K562 (cell line): ENCODE results near the gene SLC4A3. TPM values are rescaled to one million over a fixed set of nuclear protein-coding genes. Genes with fewer than 3 reads are reported as not detected.
A peak's percentile ranks its signal among the peaks of the same experiment; 100 is the strongest.

Experiments used
- ARHGAP35 ChIP-seq: fragments of 450-650 bp; IDR thresholded peaks from 2 replicates; pipeline ENCODE4 v1.6.1; 2018; ENCODE audit not compliant: partially characterized antibody
- CTBP1 ChIP-seq: fragments of 450-650 bp; IDR thresholded peaks from 2 replicates; pipeline ENCODE4 v1.6.1; 2016; ENCODE audit warnings: borderline replicate concordance
- DACH1 ChIP-seq: fragments of 450-650 bp; IDR thresholded peaks from 2 replicates; pipeline ENCODE4 v1.6.1; 2018; ENCODE audit not compliant: partially characterized antibody
- DMBX1 ChIP-seq: fragments of 250-450 bp; sonication (Bioruptor Pico); IDR thresholded peaks from 2 replicates; pipeline ENCODE4 v1.8.0; 2022; ENCODE audit warnings: inconsistent platforms, mild to moderate bottlenecking, moderate library complexity, borderline replicate concordance
- DPF2 ChIP-seq: fragments of 450-650 bp; IDR thresholded peaks from 2 replicates; pipeline ENCODE4 v1.6.1; 2016
- ELK3 ChIP-seq: fragments of 450-650 bp; formaldehyde crosslinking; IDR thresholded peaks from 2 replicates; pipeline ENCODE4 v1.4.0; 2020; ENCODE audit warnings: mild to moderate bottlenecking
- EP400 ChIP-seq: fragments of 450-650 bp; IDR thresholded peaks from 2 replicates; pipeline ENCODE4 v1.6.1; 2017; ENCODE audit warnings: antibody characterized with exemption, mild to moderate bottlenecking, moderate library complexity
- FOXO4 ChIP-seq: fragments of 450-650 bp; formaldehyde crosslinking; IDR thresholded peaks from 2 replicates; pipeline ENCODE4 v1.4.0; 2020; ENCODE audit warnings: mild to moderate bottlenecking, moderate library complexity
- HSF4 ChIP-seq: fragments of 250-450 bp; sonication (Bioruptor Pico); IDR thresholded peaks from 2 replicates; pipeline ENCODE4 v2.1.2; 2022; ENCODE audit warnings: mild to moderate bottlenecking, moderate library complexity, borderline replicate concordance
- KAT7 ChIP-seq: sonication (generic); formaldehyde crosslinking; IDR thresholded peaks from 2 replicates; pipeline ENCODE4 v1.8.0; 2022; ENCODE audit warnings: missing genetic modification reagents, mild to moderate bottlenecking, borderline replicate concordance
- KLF13 ChIP-seq: fragments of 450-650 bp; IDR thresholded peaks from 2 replicates; pipeline ENCODE4 v1.6.1; 2016; ENCODE audit warnings: missing genetic modification characterization, low read depth, mild to moderate bottlenecking, missing compliant biosample characterization, moderate library complexity, borderline replicate concordance
- NFRKB ChIP-seq: fragments of 450-650 bp; IDR thresholded peaks from 2 replicates; pipeline ENCODE4 v1.6.1; 2016; ENCODE audit warnings: low read depth
- NONO ChIP-seq, 2 experiments: fragments of 200-400 bp in 1 of 2; fragments of 450-650 bp in 1 of 2; formaldehyde crosslinking in 1 of 2; IDR thresholded peaks; 2 replicates each; pipeline ENCODE4 v1.6.1; 2017; ENCODE audit warnings: low read depth in 2 of 2, mild to moderate bottlenecking in 2 of 2, moderate library complexity in 2 of 2, low read length in 1 of 2
- RBBP5 ChIP-seq: fragments of 200-600 bp; sonication (generic); IDR thresholded peaks from 2 replicates; pipeline ENCODE4 v1.6.1; 2012; ENCODE audit warnings: borderline replicate concordance, mild to moderate bottlenecking, low read length, control low read depth, inconsistent platforms; ENCODE audit not compliant: insufficient read depth, poor library complexity, severe bottlenecking
- ZBTB11 ChIP-seq, 3 experiments: fragments of 200-800 bp in 1 of 3; fragments of 250-450 bp in 1 of 3; fragments of 450-650 bp in 1 of 3; sonication (Bioruptor Pico) in 1 of 3; sonication (Bioruptor generic) in 1 of 3; formaldehyde crosslinking in 1 of 3; IDR thresholded peaks; 2 replicates each; pipeline versions ENCODE4 v1.6.1 to v1.8.0; 2016 to 2022; ENCODE audit warnings: mild to moderate bottlenecking in 2 of 3, missing genetic modification characterization in 2 of 3, missing compliant biosample characterization in 1 of 3, moderate library complexity in 1 of 3
- ZNF23 ChIP-seq: fragments of 250-450 bp; sonication (Bioruptor Pico); IDR thresholded peaks from 2 replicates; pipeline ENCODE4 v1.4.0; 2020; ENCODE audit warnings: mild to moderate bottlenecking
- ZNF232 ChIP-seq: sonication (generic); formaldehyde crosslinking; IDR thresholded peaks from 2 replicates; pipeline ENCODE4 v1.8.0; 2022; ENCODE audit warnings: mild to moderate bottlenecking, missing genetic modification reagents
- ZNF263 ChIP-seq: sonication (generic); formaldehyde crosslinking; IDR thresholded peaks from 2 replicates; pipeline ENCODE4 v1.8.0; 2022; ENCODE audit warnings: mild to moderate bottlenecking, missing genetic modification reagents, borderline replicate concordance
- ZNF507 ChIP-seq: conservative IDR thresholded peaks from 2 replicates; pipeline ENCODE4 v1.6.1; 2017; ENCODE audit warnings: missing genetic modification characterization, missing compliant biosample characterization
- ZNF57 ChIP-seq: fragments of 450-650 bp; formaldehyde crosslinking; IDR thresholded peaks from 2 replicates; pipeline ENCODE4 v1.4.0; 2020; ENCODE audit warnings: mild to moderate bottlenecking, moderate library complexity
- polyA plus RNA-seq, 8 experiments: library from polyadenylated mRNA; depleted of rRNA in 4 of 8; stranded (reverse) in 5 of 8; unstranded in 3 of 8; fragments of >200 nt; fragmentation: Nextera tagmentation in 2 of 8; fragmentation: Illumina TruSeq in 1 of 8; extraction: Ambion mirVana in 2 of 8; extraction: Trizol in 1 of 8; gene quantifications; 2 replicates each; pipeline versions ENCODE4 v1.2.1 to v1.2.3, GENCODE V29; 2011 to 2014; ENCODE audit warnings: inconsistent platforms in 1 of 8, missing spikeins in 1 of 8
- total RNA-seq, 7 experiments: library from RNA; depleted of rRNA in 6 of 7; stranded (reverse); fragments of >200 nt in 6 of 7; fragmentation: Illumina TruSeq in 2 of 7; extraction: Trizol in 2 of 7; gene quantifications; 2 replicates each; pipeline versions ENCODE4 v1.2.1 to v1.2.3, GENCODE V29; 2011 to 2021; ENCODE audit warnings: low replicate concordance in 1 of 7

Gene SLC4A3
- total and polyA plus RNA-seq, 9 of the 15 experiments (the other 6 are each of a cell fraction or from before 2014, with no cell fraction given), result 0.04 to 0.31 (median 0.16) TPM; not detected in 5

- TF ChIP-seq KLF13 (tag) (peak; percentile 77), ZNF57 (CRISPR knock-in tag) (no peak), DPF2 (no peak), CTBP1 (0 out of 2 replicates have a peak, but pooled peaks have one; percentile 48), ZNF23 (no peak), HSF4 (CRISPR knock-in tag) (no peak), ZBTB11 (CRISPR knock-in tag; IDR thresholded peaks at IDR 0.05) (peak; percentile 63 to 96 (median 64); a peak in 4 of 6 replicates), ZNF507 (tag) (no peak), DMBX1 (no peak), DACH1 (no peak), ZNF232 (CRISPR knock-in tag) (no peak), ELK3 (CRISPR knock-in tag) (no peak), NFRKB (peak; percentile 88), FOXO4 (no peak), NONO (IDR thresholded peaks at IDR 0.05; ENCODE audit: low read depth in 2 of 2, low read length in 1 of 2) (no peak), RBBP5 (no peak), EP400 (peak; percentile 71), ZNF263 (CRISPR knock-in tag) (no peak), KAT7 (CRISPR knock-in tag) (no peak; the same call in 1 of the 2 replicates), ARHGAP35 (no peak)
Measured at GRCh38 chr2:219597552-219598307, 29.7 kb upstream of the SLC4A3 start, which contains the start of gene STK11IP (continued).
